ENCODE results near the gene MZF1. TPM values are rescaled to one million over a fixed set of nuclear protein-coding genes. Genes with fewer than 3 reads are reported as not detected.

Gene MZF1
- total and polyA plus RNA-seq, 2 donors (not counting 3 experiments of a cell fraction or from before 2014, with no cell fraction given) = 26.4 to 30.8 TPM

- peaks cover 5 to 10% of the 10 kb centered on the region in 2 experiments for H3K36me3 ChIP-seq (ENCODE audit: control insufficient read depth in 2 of 2, extremely low read depth in 1 of 2, insufficient read depth in 2 of 2, low read length in 2 of 2)
- FAIRE-seq = no peak
- no peak for DNase-seq (ENCODE audit: low read depth, low spot score)
- H3K4me2 ChIP-seq (ENCODE audit: insufficient read depth, low read length) = peak overlapping the region; percentile 81
- H4K20me1 ChIP-seq (replicated peaks; ENCODE audit: control insufficient read depth, extremely low read depth, insufficient read depth, low read length) = no peaks in the 10 kb centered on the region
- H3K9me3 ChIP-seq (replicated peaks; ENCODE audit: control insufficient read depth, insufficient read depth, low read length) = no peaks in the 10 kb centered on the region
- no peaks in the 10 kb centered on the region for H3K9me1 ChIP-seq (replicated peaks; ENCODE audit: control insufficient read depth, extremely low read depth, insufficient read depth, low read length)
- POLR2A ChIA-PET = no interaction called here
- CTCF ChIA-PET = interaction anchor here (1.0 to 2.3 kb wide), 3 partner anchors 14 to 43 kb away, joined by 3 to 14 read pairs (median 5); partner anchors contain the start of genes TRIM28 and ZBTB45
- H3K4me1 ChIP-seq (ENCODE audit: control insufficient read depth, extremely low read depth, insufficient read depth, low read length) = peaks cover 38% of the 10 kb centered on the region
- no peak overlapping the region for H2AFZ ChIP-seq (ENCODE audit: low read depth, low read length)
- H3K9ac ChIP-seq (replicated peaks; ENCODE audit: extremely low read depth, insufficient read depth, low read length) = peak overlapping the region; percentile 92
- no TSS peak for BruUV-seq (replicated peaks)
- H3K27me3 ChIP-seq (ENCODE audit: control insufficient read depth in 2 of 2, insufficient read depth in 2 of 2, low read length in 2 of 2) = peaks cover 6 to 11% of the 10 kb centered on the region in 2 experiments
- TF ChIP-seq FOS (IDR thresholded peaks at IDR 0.05; ENCODE audit: borderline replicate concordance, insufficient read depth, low read length) = no peak
- no peak for TF ChIP-seq CTCF (IDR thresholded peaks at IDR 0.05; ENCODE audit: extremely low read depth in 1 of 2, insufficient read depth in 1 of 2, low read depth in 1 of 2, low read length in 2 of 2)
- TF ChIP-seq GATA2 (IDR thresholded peaks at IDR 0.05; ENCODE audit: insufficient read depth, insufficient read length, low read depth, low read length) = no peak
- TF ChIP-seq EZH2 (IDR thresholded peaks at IDR 0.05; ENCODE audit: borderline replicate concordance, low read depth, low read length, severe bottlenecking) = no peak
- peak overlapping the region; percentile 57 to 88 (median 85) for H3K4me3 ChIP-seq (replicated peaks in 1 of 3; ENCODE audit: insufficient read depth in 1 of 3, low read depth in 1 of 3, low read length in 3 of 3)
- peaks cover 23% of the 10 kb centered on the region for H3K79me2 ChIP-seq (ENCODE audit: control insufficient read depth, insufficient read depth, low read length)
- dilution Hi-C loops (cut with MboI; ENCODE audit: extremely low pct_ligation_motif_present, low sequenced_read_pairs) (no loop called here), intact Hi-C loops (cut with micrococcal nuclease) (no loop called here)
- peak overlapping the region; percentile 64 for H3K27ac ChIP-seq (ENCODE audit: insufficient read depth, low read depth, low read length)
These were observed 15.7 kb downstream of the MZF1 start for GRCh38 chr19:58557221-58558065.
